NK-92 treated with Interleukin-12 subunit alpha and Interleukin-12 subunit beta, amount 100 ng/mL, for 24 hours (cell line): ENCODE data around the gene GLI3.

ENCODE experiments used
- DNase-seq: peaks from one replicate; lab custom pipeline; 2025; lab: John Stamatoyannopoulos, UW

Gene GLI3

GRCh38 chr7:42081671-42082070 is 155.3 kb downstream of the GLI3 start:
- no peak for DNase-seq

- DNase-seq = no peak
Observed at GRCh38 chr7:42080841-42081586, 156.0 kb downstream of the GLI3 start.

GRCh38 chr7:42077271-42078135 is 159.5 kb downstream of the GLI3 start:
- DNase-seq = no peak

- no peak for DNase-seq
Observed at GRCh38 chr7:42076870-42077269, 160.1 kb downstream of the GLI3 start.

GRCh38 chr7:42075418-42075817 is 161.6 kb downstream of the GLI3 start:
- DNase-seq = no peak

GRCh38 chr7:42074076-42074475 is 162.9 kb downstream of the GLI3 start:
- DNase-seq = no peak

GRCh38 chr7:42071372-42072261 is 165.4 kb downstream of the GLI3 start:
- DNase-seq = no peak

GRCh38 chr7:42070068-42070467 is 166.9 kb downstream of the GLI3 start:
- no peak for DNase-seq

- no peak for DNase-seq
Observed at GRCh38 chr7:42069590-42069989, 167.4 kb downstream of the GLI3 start.

GRCh38 chr7:42068554-42069280 is 168.3 kb downstream of the GLI3 start:
- DNase-seq = no peak

GRCh38 chr7:42065942-42066341 is 171.1 kb downstream of the GLI3 start:
- no peak for DNase-seq

- no peak for DNase-seq
Observed at GRCh38 chr7:42065015-42065414, 172.0 kb downstream of the GLI3 start.

GRCh38 chr7:42064534-42064933 is 172.5 kb downstream of the GLI3 start:
- DNase-seq = no peak

GRCh38 chr7:42059275-42059674 is 177.7 kb downstream of the GLI3 start:
- DNase-seq = no peak

GRCh38 chr7:42057331-42057730 is 179.7 kb downstream of the GLI3 start:
- no peak for DNase-seq

- DNase-seq = no peak
Observed at GRCh38 chr7:42055171-42055570, 181.8 kb downstream of the GLI3 start.

- no peak for DNase-seq
Observed at GRCh38 chr7:42053834-42054233, 183.2 kb downstream of the GLI3 start.

- DNase-seq = no peak
Observed at GRCh38 chr7:42049761-42050160, 187.2 kb downstream of the GLI3 start.

- DNase-seq = no peak
Observed at GRCh38 chr7:42046483-42046882, 190.5 kb downstream of the GLI3 start.

GRCh38 chr7:42045961-42046360 is 191.0 kb downstream of the GLI3 start:
- DNase-seq = no peak

- no peak for DNase-seq
Observed at GRCh38 chr7:42039921-42040320, 197.1 kb downstream of the GLI3 start.

GRCh38 chr7:42035210-42035609 is 201.8 kb downstream of the GLI3 start:
- DNase-seq = no peak
